Fibroblast of villous mesenchyme (primary cell): ENCODE results near the gene SNAPC2. TPM values are rescaled to one million over a fixed set of nuclear protein-coding genes. Genes with fewer than 3 reads are reported as not detected.

Source experiments
- DNase-seq: peaks from one replicate; pipeline ENCODE4 v3.0.0-alpha.2; 2010; ENCODE audit warnings: low read depth
- H3K4me3 ChIP-seq: 2 replicates; pipeline ENCODE4 v1.5.1; 2011; ENCODE audit warnings: low read depth, mild to moderate bottlenecking, low read length
- total RNA-seq: library from RNA; depleted of rRNA; stranded (reverse); fragments of >200 nt; gene quantifications from 2 replicates; pipeline ENCODE4 v1.2.3, GENCODE V29; 2012
- TF ChIP-seq, protein P1 (sequence below): IDR thresholded peaks from 2 replicates; pipeline ENCODE4 v1.5.1; 2012; ENCODE audit warnings: low read depth, mild to moderate bottlenecking, low read length; ENCODE audit not compliant: insufficient read depth

The SNAPC2 gene
- total RNA-seq, 1 donor: 17.7 TPM

DNA sequence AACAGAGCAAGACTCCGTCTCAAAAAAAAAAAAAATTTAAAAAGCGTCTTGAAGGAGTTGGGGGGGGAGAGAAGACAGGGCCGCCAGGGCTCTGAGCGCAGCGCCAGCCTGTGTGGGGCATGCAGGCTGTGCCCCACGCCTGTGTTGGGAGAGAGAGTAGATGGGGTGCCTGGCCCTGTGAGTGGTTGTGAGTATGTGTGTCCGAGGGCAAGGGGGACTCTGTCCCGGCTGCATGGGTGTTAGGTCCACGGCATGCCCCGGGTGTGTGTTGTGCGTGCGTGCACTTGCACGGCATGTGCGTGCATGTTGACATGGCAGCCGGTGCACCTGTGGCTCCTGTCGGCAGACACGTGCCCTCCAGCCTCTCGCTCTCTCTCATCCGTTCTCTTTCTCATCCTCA is 13.0 kb upstream of the SNAPC2 start:
- H3K4me3 ChIP-seq: no peak overlapping the region
- DNase-seq: no peak
- TF ChIP-seq, protein P1, sequence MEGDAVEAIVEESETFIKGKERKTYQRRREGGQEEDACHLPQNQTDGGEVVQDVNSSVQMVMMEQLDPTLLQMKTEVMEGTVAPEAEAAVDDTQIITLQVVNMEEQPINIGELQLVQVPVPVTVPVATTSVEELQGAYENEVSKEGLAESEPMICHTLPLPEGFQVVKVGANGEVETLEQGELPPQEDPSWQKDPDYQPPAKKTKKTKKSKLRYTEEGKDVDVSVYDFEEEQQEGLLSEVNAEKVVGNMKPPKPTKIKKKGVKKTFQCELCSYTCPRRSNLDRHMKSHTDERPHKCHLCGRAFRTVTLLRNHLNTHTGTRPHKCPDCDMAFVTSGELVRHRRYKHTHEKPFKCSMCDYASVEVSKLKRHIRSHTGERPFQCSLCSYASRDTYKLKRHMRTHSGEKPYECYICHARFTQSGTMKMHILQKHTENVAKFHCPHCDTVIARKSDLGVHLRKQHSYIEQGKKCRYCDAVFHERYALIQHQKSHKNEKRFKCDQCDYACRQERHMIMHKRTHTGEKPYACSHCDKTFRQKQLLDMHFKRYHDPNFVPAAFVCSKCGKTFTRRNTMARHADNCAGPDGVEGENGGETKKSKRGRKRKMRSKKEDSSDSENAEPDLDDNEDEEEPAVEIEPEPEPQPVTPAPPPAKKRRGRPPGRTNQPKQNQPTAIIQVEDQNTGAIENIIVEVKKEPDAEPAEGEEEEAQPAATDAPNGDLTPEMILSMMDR: no peak

DNA sequence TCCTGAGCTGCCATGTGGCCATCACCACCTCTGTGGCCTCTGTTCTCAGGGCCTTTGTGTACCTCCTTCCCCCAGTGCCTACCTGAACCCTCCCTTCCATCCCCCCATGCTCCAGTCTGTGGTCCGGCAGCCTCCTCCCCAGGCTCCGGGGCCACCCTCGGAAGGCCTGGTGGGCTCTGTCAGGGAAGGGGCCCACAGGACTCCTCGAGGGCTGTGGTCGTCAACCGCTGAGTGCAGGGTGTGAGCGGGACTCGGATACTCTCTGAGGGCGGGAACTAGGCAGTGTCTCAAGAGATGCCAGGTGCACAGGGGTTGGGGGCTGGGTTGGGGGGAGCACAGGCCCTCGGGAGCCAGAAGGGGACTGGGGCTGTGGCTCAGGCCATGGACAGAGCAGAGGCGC is 12.6 kb upstream of the SNAPC2 start:
- TF ChIP-seq, protein P1: no peak
- DNase-seq: no peak

DNA sequence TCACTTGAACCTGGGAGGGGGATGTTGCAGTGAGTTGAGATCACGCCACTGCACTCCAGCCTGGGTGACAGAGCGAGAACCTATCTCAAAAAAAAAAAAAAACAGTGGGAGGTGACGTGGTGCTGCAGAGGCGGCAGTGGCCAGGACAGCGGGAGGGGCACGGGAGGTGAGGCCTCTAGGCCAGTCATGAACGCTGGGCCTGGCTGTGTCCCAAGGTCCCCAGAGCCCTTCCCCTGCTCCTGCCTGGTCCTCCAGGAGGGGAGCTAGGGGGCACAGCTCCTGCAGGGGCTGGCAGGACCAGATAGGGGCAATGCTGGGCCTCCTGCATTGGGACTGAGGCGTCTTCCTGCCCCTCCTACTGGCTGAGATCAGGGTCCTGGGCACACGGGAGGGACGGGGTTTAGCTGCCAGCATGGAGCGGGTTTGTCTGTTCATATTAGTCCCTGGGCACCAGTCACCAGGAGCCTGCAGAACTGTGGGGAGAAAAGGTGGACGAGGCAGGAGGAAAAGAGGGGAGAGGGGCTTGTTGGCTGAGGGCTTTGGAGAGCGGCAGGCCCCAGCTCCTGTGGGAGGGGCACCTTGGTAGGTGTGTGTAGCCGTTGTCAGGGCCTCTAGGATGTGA is 11.9 kb upstream of the SNAPC2 start:
- DNase-seq: no peak
- TF ChIP-seq, protein P1: no peak
- no peak overlapping the region for H3K4me3 ChIP-seq

More for the DNA sequence above, 12.6 kb upstream of the SNAPC2 start:
- no peak overlapping the region for H3K4me3 ChIP-seq

DNA sequence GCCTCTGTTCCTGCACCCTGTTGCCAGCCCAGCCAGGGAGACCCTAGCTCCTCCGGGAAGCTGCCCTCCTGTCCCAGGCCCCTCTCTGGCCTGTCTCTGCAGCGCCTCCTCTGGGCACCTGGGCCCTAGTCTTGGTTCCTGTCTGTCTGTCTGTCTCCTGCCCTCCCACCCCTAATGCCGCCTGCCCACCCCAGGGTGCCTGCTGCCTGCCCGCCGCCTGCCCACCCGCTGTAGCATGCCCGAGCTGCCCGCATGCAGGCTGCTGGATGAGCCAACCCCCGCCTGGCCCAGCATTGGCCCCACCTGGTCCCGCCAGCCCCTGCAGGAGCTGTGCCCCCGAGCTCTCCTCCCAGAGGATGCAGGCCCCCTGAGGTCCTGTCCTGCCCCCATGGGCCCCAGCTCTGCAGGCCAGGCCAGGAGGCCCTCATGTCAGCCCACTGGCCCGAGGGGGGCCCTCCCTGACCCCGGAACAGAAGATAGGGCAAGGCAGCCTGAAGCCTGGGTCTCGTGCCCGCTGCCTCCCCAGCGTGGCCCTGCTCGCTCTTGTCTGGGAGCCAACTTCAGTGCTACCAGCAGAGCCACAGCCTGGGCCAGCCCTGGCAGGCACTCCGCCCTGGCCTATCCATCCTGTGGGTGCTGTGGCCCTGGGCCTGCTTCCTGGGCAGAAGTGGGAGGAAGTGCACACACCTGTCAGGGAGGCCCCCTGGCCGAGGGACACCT is 11.2 kb upstream of the SNAPC2 start:
- no peak for DNase-seq
- H3K4me3 ChIP-seq: no peak overlapping the region
- TF ChIP-seq, protein P1: no peak

DNA sequence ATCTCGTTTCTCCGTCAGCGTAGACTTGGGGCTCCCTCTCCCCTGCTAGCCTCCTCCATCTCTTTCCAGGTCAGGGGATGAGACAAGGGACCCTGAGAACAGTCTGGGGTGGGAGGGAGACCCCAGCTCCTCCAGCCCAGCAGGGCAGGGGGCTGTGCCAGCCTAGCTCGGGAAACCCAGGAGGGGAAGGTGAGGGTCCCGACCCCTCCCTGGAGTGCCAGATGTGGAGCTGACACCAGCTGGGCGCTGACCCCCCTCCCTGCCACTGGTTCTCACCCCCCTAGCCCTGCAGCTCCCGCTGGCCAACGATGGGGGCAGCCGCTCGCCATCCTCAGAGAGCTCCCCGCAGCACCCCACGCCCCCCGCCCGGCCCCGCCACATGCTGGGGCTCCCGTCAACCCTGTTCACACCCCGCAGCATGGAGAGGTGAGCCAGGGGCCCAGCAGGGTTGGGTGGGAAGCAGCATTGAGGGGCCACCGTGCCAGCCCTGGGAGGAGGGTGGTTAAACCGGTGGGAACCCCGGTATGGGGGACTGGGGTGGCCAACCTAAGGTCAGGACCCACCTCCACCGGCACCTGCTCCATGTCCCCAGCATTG is 10.6 kb upstream of the SNAPC2 start:
- H3K4me3 ChIP-seq: no peak overlapping the region
- no peak for DNase-seq
- TF ChIP-seq, protein P1: no peak

DNA sequence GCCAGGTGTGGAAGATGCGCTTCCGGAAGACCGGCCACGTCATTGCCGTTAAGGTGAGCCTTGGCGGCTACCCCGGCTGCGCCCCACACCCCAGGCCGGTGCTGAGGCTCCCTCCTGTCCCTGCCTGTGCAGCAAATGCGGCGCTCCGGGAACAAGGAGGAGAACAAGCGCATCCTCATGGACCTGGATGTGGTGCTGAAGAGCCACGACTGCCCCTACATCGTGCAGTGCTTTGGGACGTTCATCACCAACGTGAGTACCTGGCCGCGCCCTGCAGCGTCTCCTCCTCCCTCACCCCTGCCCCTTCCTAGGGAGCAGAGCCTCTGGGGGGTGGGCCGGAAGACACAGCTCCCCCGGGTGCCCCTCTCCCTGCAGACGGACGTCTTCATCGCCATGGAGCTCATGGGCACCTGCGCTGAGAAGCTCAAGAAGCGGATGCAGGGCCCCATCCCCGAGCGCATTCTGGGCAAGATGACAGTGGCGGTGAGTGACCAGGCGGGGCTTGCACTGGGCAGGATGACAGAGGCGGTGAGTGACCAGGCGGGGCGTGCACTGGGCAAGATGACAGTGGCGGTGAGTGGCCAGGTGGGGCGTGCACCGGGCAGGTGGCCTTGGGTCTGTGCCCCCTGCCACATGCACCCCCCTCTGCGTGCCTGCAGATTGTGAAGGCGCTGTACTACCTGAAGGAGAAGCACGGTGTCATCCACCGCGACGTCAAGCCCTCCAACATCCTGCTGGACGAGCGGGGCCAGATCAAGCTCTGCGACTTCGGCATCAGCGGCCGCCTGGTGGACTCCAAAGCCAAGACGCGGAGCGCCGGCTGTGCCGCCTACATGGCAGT is 9.6 kb upstream of the SNAPC2 start:
- no peak overlapping the region for H3K4me3 ChIP-seq
- no peak for DNase-seq
- TF ChIP-seq, protein P1: no peak
